Measurements from ENCODE around the gene MTHFD2.

DNA sequence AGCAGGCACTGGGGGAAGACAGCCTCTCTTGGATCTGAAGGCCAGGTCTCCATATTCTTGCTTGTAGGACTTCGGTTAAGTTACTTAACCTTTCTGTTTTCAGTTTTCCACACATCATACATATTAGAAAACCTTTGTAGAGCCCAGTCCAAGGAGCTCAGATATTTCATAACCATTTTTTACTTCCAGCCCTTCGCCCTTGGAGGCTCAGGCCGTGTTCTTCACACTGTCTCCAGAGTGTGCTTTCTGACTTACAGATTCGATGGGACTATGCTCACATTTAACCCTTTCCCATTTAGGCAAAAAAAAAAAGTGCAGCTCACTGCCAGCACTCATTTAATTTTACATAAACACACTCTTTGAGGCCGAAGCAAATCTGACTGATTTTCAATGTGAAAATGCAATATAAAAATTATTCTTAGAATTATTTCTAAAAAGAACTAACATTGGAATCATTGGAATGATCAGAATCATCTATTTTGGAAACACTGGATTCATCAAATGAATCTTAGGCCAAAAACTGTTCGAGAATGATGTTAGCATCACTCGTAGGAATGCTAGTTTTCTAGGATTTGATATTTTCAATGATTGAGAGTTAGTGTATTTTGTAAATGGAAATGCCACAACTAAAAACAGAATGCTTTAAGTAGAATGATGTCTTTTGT, 55.0 kb downstream of the MTHFD2 start:
- TF ChIP-seq, protein P1, sequence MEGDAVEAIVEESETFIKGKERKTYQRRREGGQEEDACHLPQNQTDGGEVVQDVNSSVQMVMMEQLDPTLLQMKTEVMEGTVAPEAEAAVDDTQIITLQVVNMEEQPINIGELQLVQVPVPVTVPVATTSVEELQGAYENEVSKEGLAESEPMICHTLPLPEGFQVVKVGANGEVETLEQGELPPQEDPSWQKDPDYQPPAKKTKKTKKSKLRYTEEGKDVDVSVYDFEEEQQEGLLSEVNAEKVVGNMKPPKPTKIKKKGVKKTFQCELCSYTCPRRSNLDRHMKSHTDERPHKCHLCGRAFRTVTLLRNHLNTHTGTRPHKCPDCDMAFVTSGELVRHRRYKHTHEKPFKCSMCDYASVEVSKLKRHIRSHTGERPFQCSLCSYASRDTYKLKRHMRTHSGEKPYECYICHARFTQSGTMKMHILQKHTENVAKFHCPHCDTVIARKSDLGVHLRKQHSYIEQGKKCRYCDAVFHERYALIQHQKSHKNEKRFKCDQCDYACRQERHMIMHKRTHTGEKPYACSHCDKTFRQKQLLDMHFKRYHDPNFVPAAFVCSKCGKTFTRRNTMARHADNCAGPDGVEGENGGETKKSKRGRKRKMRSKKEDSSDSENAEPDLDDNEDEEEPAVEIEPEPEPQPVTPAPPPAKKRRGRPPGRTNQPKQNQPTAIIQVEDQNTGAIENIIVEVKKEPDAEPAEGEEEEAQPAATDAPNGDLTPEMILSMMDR (conservative IDR thresholded peaks at IDR 0.05; ENCODE audit: low read depth, low read length) = no peak
- no peak for TF ChIP-seq EZH2 (IDR thresholded peaks at IDR 0.05; ENCODE audit: low read length, unreplicated experiment)
- TF ChIP-seq EZH2phosphoT487 (IDR thresholded peaks at IDR 0.05; ENCODE audit: borderline replicate concordance, low read length) = no peak

Data from PC-3 (cell line).